Keratinocyte (primary cell): Measurements from ENCODE around the gene B3GLCT.

ENCODE experiments used
- EZH2 ChIP-seq: IDR thresholded peaks from one replicate; pipeline ENCODE4 v1.6.1; 2012; ENCODE audit warnings: inconsistent platforms, mild to moderate bottlenecking, low read length, moderate library complexity
- TF ChIP-seq, protein P1 (sequence below), 3 experiments: IDR thresholded peaks in 1 of 3; conservative IDR thresholded peaks in 1 of 3; optimal IDR thresholded peaks in 1 of 3; 2 replicates in 2 of 3; 3 replicates in 1 of 3; pipeline versions ENCODE3 to v1.5.1; 2011; ENCODE audit warnings: low read length in 3 of 3, mild to moderate bottlenecking in 3 of 3, moderate library complexity in 2 of 3, control low read depth in 1 of 3, inconsistent platforms in 1 of 3; ENCODE audit not compliant: insufficient read depth in 2 of 3; ENCODE audit errors: extremely low read depth in 1 of 3

DNA sequence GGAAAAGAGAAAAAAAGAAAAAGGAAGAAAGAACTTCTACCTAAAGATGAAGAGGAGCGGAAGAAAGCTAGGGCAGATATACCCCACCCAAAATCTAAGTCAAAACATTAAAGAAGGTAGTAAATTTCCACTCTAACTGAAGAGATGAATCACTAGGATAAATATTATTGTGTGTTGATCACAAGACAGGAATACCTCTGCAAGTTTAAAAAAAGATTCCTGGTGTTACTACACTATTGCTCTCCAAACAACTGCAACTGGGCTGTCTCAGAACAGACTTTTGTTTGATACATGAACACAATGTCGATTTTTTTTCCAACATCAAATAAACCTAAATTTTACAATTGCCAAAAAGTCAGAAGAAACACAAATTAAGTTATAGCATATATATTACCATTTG lies 44.8 kb upstream of the B3GLCT start:
- TF ChIP-seq, protein P1, sequence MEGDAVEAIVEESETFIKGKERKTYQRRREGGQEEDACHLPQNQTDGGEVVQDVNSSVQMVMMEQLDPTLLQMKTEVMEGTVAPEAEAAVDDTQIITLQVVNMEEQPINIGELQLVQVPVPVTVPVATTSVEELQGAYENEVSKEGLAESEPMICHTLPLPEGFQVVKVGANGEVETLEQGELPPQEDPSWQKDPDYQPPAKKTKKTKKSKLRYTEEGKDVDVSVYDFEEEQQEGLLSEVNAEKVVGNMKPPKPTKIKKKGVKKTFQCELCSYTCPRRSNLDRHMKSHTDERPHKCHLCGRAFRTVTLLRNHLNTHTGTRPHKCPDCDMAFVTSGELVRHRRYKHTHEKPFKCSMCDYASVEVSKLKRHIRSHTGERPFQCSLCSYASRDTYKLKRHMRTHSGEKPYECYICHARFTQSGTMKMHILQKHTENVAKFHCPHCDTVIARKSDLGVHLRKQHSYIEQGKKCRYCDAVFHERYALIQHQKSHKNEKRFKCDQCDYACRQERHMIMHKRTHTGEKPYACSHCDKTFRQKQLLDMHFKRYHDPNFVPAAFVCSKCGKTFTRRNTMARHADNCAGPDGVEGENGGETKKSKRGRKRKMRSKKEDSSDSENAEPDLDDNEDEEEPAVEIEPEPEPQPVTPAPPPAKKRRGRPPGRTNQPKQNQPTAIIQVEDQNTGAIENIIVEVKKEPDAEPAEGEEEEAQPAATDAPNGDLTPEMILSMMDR (optimal IDR thresholded peaks at IDR 0.05 in 1 of 3, IDR thresholded peaks at IDR 0.05 in 1 of 3, conservative IDR thresholded peaks at IDR 0.05 in 1 of 3; ENCODE audit: extremely low read depth in 1 of 3, insufficient read depth in 2 of 3, low read length in 3 of 3), result no peak
- TF ChIP-seq EZH2, result no peak
